ENCODE data around the gene PRDM1.
"Not testable (repeated sequence)": the region's sequence is repeated elsewhere in the genome, so short reads cannot be mapped to it uniquely, and the experiment has no call there.

The PRDM1 gene

GRCh38 chr6:106138151-106138550 lies 52.0 kb downstream of the PRDM1 start:
- no peak for DNase-seq (ENCODE audit: low spot score)

GRCh38 chr6:106141441-106142237 lies 55.5 kb downstream of the PRDM1 start:
- no peak for DNase-seq (ENCODE audit: low spot score)

- DNase-seq (ENCODE audit: low spot score) = no peak
These were observed 56.8 kb downstream of the PRDM1 start for GRCh38 chr6:106142876-106143431.

- no peak for DNase-seq (ENCODE audit: low spot score)
These were observed 57.5 kb downstream of the PRDM1 start for GRCh38 chr6:106143665-106144064.

- no peak for DNase-seq (ENCODE audit: low spot score)
These were observed 59.0 kb downstream of the PRDM1 start for GRCh38 chr6:106145144-106145543.

GRCh38 chr6:106145741-106146227 lies 59.6 kb downstream of the PRDM1 start:
- no peak for DNase-seq (ENCODE audit: low spot score)

GRCh38 chr6:106146852-106147351 lies 60.8 kb downstream of the PRDM1 start:
- DNase-seq (ENCODE audit: low spot score) = no peak

GRCh38 chr6:106147476-106147875 lies 61.3 kb downstream of the PRDM1 start:
- no peak for DNase-seq (ENCODE audit: low spot score)

- no peak for DNase-seq (ENCODE audit: low spot score)
These were observed 63.4 kb downstream of the PRDM1 start for GRCh38 chr6:106149472-106150069.

- not testable (repeated sequence) for DNase-seq (ENCODE audit: low spot score)
These were observed 66.3 kb downstream of the PRDM1 start for GRCh38 chr6:106152476-106152875.

GRCh38 chr6:106152952-106153351 lies 66.8 kb downstream of the PRDM1 start:
- no peak for DNase-seq (ENCODE audit: low spot score)

- no peak for DNase-seq (ENCODE audit: low spot score)
These were observed 68.2 kb downstream of the PRDM1 start for GRCh38 chr6:106154326-106154725.

- DNase-seq (ENCODE audit: low spot score) = no peak
These were observed 69.2 kb downstream of the PRDM1 start for GRCh38 chr6:106155219-106155830.

- no peak for DNase-seq (ENCODE audit: low spot score)
These were observed 70.3 kb downstream of the PRDM1 start for GRCh38 chr6:106156413-106156812.

GRCh38 chr6:106156863-106157262 lies 70.7 kb downstream of the PRDM1 start:
- no peak for DNase-seq (ENCODE audit: low spot score)

- DNase-seq (ENCODE audit: low spot score) = no peak
These were observed 72.7 kb downstream of the PRDM1 start for GRCh38 chr6:106158816-106159215.

All from hematopoietic multipotent progenitor cell treated with erythropoietin and hydrocortisone succinate and interleukin-3 and kit ligand, for 17 days (in vitro differentiated cells).